H54 (cell line): ENCODE results near the gene C10orf90.
A peak's percentile ranks its signal among the peaks of the same experiment; 100 is the strongest.
"Not testable (repeated sequence)": the region's sequence is repeated elsewhere in the genome, so short reads cannot be mapped to it uniquely, and the experiment has no call there.

Experiments used
- DNase-seq: peaks from one replicate; pipeline ENCODE4 v3.0.0; 2011; ENCODE audit warnings: low spot score, mixed read lengths; ENCODE audit not compliant: insufficient read length
- FAIRE-seq: peaks from 3 replicates; lab custom pipeline; 2011; peaks lifted over from hg19 to GRCh38; lab: Jason Lieb, UNC
- POLR2A ChIP-seq: IDR thresholded peaks from 2 replicates; pipeline ENCODE4 v1.6.1; 2011; ENCODE audit warnings: low read depth, mild to moderate bottlenecking, low read length

The C10orf90 gene

DNA sequence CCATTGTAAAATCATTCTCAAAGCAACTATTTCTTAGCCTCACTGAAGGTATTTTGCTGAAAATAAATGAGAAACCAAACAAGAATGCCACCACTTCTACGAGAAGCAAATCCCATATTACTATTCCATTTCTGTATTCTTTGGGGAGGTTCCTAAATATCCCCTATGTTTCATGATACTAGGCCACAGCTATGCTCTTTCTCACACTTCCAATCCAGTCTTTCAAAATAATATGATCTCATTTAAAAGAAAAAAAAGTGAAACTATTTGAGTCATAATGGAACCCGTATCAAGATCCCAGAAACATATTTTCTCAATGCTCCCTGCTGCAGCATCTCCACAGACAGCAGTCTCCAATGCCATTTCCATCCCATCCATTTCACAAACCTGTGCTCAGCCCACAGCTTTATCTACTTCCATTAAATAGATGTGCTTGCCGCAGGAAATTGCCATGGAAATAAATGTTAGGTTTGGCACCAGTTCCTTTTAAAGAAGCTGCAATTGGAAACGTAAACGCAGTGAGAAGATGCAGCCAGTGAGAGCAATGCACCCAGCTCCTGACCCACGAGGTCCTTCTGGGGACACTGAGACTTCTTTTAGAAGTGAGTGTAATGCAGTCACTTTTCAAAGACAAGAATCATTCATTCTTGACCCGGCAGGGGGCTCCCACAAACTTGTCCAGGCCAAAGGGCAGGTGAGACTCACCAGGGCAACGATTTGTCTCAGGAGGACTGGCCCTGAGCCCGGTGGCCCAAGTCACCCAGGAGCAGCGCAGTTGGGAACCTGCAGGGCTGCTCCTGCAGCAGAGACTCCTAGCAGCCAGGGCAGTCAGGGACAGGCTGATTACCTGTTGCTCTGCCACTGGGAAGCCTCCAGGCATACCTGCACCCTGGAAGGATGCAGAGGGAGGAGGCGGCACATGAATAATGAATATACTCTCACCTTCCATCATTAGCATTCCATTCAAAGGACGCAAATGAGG is 99.6 kb downstream of the C10orf90 start:
- no peak for TF ChIP-seq POLR2A
- FAIRE-seq (no peak), DNase-seq (no peak)

DNA sequence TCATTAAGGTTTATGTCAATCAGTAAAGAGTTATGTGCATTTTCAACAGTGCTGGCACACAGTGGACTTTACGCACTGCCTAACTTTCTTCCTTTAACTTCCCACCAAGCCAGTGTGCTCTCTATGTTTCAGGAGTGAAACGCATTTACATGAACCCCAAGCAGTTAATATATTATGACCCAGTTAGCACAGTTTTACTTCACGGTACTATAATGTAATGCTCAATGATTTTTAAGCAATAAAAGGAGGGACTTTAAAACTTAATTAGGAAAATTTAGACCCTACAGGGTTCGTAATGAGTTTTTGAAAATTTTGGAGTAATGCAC is 100.3 kb downstream of the C10orf90 start:
- DNase-seq: no peak
- no peak for TF ChIP-seq POLR2A
- FAIRE-seq: no peak

DNA sequence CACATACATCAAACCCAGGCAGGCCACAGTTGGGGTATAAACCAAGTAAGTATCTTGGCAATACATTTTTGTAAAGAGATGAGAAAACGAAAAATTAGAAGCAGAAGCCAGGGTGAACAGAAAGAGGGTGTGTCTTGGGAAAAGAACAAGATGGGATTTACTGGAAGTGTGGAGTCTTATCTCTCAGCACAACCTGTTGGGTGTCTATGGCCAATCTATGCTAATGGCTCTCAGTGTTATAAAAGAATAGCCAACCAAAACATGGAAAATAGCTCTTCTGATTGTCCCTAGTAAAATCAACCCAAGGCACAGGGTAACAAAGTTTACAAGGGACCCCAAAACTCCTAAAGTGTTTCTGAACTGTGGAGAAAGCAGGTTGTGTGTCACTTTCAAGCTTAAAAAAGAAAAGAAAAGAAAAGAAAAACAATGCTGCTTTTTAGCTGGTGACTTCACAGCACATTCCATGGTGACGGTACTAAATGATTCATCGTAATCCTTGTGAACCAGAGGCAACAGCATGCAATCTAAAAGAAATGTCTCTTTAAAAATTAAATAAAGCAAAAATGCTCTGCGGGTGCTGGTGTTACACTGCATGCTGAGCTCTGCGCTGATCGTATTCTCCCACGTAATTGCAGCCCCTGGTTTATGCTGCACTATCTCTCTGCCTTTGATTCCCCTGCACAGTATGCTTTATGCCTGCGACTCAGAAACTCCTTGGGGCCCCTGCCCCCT is 100.8 kb downstream of the C10orf90 start:
- FAIRE-seq (peak; percentile 65), DNase-seq (peak; percentile 11)
- no peak for TF ChIP-seq POLR2A

DNA sequence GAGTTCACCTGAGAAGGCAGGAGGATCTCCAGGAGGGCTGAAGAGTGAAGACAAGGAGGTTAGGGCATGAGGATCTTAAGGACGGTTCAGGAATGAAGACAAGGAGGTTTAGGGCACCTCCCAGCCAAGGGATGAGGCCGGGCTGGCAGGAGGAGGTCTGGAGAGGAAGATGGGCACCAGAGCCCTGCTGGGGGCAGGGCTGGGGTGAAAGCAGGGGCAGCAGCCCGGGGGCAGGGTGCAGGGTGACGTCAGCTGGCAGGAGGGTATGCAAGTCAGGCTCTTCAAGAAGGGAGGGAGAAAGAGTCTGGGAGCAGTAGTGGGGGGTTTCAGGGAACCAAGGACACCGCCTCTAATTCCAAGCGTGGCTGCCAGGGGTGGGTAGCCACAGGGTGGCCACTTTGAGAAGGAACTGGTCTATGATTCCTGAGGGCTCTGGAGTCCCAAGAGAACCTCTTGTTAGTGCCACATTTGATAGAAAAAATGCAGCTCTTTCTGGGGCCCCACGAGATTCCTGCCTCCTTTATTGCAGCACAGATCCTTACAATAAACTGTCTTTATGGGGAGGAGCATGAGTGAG is 101.6 kb downstream of the C10orf90 start:
- TF ChIP-seq POLR2A: no peak
- FAIRE-seq (no peak), DNase-seq (no peak)

DNA sequence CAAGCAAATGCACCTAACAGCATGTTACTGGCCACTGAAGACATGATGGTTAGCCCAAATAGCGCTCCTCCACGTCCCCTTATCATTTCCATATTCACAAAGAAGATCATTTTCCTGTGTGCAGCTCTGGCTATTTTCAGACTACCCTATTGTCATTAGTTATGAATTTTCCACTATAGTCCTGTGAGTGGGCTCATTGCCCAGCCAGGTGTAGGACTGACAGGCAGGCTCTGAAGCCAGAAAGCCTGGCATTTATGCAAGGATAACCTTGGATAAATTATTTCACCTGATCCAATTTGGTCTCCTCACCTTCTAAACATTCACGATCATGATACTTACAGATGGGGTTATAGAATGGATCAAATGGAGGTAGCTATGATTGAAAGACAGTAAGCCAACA is 104.6 kb downstream of the C10orf90 start:
- no peak for FAIRE-seq
- no peak for DNase-seq
- TF ChIP-seq POLR2A: no peak

DNA sequence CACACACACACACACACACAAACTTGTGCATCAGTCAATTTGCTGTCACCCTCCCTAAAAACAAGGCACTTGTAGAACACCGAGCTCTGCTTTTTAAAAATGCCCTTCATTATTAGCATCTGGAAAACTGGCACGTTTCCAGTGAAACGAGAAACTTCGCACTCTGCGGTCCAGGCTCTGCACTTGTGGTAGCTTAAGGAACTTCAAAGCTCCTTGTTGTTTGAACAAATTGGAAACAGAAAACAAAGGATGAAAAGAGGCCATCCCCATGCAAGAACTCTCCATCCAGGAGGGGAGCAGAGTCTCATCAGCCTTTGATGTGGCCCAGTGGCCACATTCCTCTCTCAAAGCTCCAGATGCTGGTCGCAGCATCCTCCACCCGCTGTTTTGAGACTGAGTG is 105.1 kb downstream of the C10orf90 start:
- DNase-seq (no peak), FAIRE-seq (no peak)
- TF ChIP-seq POLR2A: no peak

DNA sequence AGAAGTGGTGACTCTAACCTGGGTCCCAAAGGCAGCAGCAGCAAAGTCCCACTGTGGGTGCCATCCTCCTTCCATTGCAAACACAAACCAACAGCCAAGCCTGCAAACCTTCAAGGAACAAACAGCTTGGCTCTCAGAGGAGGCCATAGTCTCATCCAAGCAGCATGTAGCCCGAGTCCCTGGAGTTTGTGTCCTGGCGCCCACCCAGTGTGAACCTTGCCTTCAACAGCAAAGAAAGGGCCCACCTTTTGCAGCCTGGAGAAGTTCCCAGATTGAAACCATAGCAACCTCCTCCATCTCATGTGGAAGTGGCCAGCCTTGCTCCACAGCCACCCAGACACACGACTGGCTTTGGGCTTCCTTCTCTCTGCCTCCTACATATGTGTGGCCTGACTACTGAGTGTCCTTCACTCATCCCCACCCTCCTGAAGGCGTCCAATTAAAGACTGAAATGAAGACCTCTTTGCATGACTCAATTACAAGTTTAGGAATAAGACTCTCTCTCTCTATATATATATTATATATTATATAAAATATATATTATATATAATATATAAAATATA is 106.1 kb downstream of the C10orf90 start:
- no peak for TF ChIP-seq POLR2A
- no peak for FAIRE-seq
- DNase-seq: no peak

DNA sequence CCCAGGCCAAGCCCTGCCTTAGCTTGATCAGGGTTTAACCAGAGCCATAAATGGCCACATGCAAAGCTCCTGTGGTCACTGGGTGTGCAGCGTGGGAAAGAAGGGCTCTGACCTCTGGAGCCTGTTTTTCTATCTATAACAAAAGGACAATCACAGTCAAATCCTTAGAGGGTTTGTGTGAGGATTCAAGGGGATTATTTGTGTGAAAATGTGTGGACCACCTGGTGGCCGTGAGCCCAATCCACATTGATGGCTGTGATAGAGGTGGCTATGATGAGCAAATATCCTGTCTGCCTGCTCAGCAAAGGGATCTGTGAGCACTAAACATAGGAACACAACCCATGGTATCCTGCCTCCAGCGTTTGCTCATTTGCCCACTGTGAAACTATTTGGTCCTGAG is 107.1 kb downstream of the C10orf90 start:
- no peak for DNase-seq
- no peak for FAIRE-seq
- TF ChIP-seq POLR2A: no peak

DNA sequence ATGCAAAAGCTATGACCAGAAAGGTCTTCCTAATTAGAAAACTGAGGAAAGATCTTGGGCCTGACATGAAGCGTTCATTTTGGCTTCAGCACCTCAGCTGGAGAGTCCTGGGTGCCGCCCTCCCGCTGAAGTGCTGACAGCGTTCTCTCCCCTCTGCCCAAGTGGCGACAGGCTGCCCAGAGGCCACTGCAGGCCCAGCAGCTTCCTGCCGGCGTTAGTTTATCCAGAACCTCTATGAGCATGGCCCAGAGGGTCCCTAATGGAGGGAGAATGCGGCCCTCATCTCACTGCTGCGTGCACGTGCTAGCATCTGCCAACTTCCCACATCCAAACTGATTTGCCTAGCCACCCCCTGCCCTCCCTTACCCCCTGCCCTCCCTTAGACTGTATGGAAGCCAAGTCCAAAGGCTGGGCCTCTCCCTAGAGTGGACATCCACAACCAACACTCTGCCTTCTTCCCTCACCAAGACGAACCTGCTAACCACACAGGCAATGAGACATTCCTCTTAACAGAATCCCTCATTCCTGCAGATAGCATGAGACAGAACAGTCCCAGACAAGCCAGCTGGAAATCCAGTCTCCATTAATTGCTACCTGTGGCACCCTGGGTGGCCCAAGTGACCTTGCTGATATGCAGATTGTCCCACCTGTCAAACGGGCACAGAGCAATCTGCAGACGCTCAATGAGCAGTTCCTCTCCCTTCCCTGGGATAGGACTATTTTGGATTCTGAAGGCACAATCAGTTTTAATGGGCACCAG is 108.4 kb downstream of the C10orf90 start:
- FAIRE-seq (no peak), DNase-seq (no peak)
- TF ChIP-seq POLR2A: no peak

DNA sequence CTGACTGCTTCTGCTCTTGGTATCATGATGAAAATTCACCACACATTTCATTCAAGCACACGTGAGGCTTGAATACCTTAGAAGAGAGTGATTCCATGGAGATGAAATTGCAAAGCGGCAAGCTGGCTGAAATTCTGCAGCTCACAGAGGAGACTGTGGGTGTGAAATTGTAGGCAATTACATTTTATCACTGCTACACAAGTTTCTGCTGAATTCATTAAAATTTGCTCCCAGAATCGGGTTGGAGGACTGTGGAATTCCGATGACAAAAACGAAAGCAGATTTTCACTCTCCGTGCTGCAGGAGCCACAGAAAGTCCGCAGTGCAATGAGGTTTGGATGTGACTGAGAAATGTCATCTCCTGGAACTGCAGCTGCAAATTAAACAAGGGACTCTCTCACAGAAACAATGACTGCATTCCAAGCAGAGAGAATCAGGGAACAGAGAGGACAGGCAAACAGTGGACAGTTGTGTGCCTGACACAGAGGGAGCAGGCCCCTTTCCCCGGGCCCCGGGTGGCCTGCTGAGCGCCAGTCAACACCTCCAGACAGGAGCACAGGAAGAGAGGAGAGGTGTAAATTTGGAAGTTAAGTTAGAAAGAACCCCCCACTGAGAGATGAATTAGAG is 109.1 kb downstream of the C10orf90 start:
- no peak for TF ChIP-seq POLR2A
- no peak for DNase-seq
- no peak for FAIRE-seq

DNA sequence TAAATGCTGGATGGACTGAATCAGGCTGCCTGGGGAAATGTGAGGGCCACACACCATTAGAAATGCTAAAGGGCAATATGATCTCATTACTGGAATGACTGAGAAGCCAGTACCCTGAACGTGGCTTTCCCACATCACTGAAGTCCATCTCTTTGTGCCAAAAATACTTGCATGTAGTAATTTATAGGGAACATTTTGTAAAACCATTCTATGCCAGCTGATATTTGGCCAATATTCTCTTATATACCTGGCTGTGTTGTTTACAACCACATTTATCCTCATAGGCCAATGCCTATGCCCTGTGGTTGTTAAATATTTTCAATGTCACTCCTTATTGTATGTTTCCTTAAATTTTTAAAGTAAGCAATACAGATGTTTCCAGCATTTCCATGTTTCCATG is 111.6 kb downstream of the C10orf90 start:
- TF ChIP-seq POLR2A: no peak
- DNase-seq: no peak
- FAIRE-seq: no peak

DNA sequence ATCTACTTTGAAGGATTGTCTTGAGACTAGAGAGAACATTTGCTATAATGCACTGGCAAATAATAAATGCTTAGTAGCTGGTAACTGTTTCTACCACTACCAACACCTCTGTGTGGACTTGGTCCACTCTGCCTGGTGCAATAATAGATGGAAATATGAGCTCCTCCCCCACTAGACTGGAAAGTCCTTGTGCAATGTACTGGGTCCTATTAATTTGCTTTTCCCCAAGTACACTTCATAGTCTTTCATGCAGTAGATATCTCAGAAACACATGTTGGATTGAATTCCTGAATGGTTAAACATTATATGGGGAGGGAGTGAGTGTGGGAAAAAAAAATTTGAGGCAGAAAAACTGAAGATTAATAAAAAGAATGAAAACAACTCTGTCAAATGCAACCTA is 119.3 kb downstream of the C10orf90 start:
- DNase-seq (no peak), FAIRE-seq (no peak)
- no peak for TF ChIP-seq POLR2A

DNA sequence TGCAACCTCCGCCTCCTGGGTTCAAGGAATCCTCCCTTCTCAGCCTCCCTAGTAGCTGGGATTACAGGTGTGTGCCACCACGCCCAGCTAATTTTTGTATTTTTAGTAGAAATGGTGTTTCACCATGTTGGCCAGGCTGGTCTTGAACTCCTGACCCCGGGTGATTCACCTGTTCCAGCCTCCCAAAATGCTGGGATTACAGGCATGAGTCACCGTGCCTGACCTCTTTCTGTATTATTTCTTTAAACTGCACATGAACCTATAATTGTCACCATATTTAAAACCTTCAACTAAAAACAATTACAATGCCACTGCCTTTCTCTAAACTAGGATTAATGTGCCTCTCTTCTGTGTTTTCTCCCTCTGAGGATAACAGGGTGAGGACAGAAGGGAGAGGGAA is 119.9 kb downstream of the C10orf90 start:
- FAIRE-seq, DNase-seq: not testable (repeated sequence)
